H9 (cell line): Measurements from ENCODE around the gene WEE2. TPM values are rescaled to one million over a fixed set of nuclear protein-coding genes. Genes with fewer than 3 reads are reported as not detected.

ENCODE experiments used
- DNase-seq: peaks from one replicate; pipeline ENCODE4 v3.0.0-alpha.2; 2017
- H2AFZ ChIP-seq: one replicate; pipeline ENCODE4 v1.6.1; 2013; ENCODE audit warnings: mild to moderate bottlenecking, low read length, control low read depth, moderate library complexity
- H2AK5ac ChIP-seq: 2 replicates; pipeline ENCODE4 v1.6.1; 2013; ENCODE audit warnings: low read length, control low read depth, mixed read lengths; ENCODE audit not compliant: insufficient read length
- H2BK120ac ChIP-seq: one replicate; pipeline ENCODE4 v1.6.1; 2013; ENCODE audit warnings: low read depth, mild to moderate bottlenecking, low read length, control low read depth, inconsistent platforms; ENCODE audit not compliant: poor library complexity, severe bottlenecking
- H2BK12ac ChIP-seq: 2 replicates; pipeline ENCODE4 v1.6.1; 2013; ENCODE audit warnings: low read length, control low read depth, mixed read lengths, low read depth; ENCODE audit not compliant: insufficient read length
- H2BK15ac ChIP-seq: 2 replicates; pipeline ENCODE4 v1.6.1; 2013; ENCODE audit warnings: low read depth, low read length, control low read depth
- H2BK20ac ChIP-seq: one replicate; pipeline ENCODE4 v1.6.1; 2013; ENCODE audit warnings: low read depth, mild to moderate bottlenecking, low read length, control low read depth, inconsistent platforms; ENCODE audit not compliant: poor library complexity, severe bottlenecking
- H2BK5ac ChIP-seq: 2 replicates; pipeline ENCODE4 v1.6.1; 2013; ENCODE audit warnings: low read length, control low read depth, mixed read lengths; ENCODE audit not compliant: insufficient read length
- H3K14ac ChIP-seq: 2 replicates; pipeline ENCODE4 v1.6.1; 2013; ENCODE audit warnings: low read length, control low read depth; ENCODE audit not compliant: insufficient read depth
- H3K18ac ChIP-seq: 2 replicates; pipeline ENCODE4 v1.6.1; 2013; ENCODE audit warnings: low read depth, mild to moderate bottlenecking, mixed read lengths, low read length, control low read depth; ENCODE audit not compliant: insufficient read length
- H3K23ac ChIP-seq: 2 replicates; pipeline ENCODE4 v1.6.1; 2013; ENCODE audit warnings: low read length, control low read depth, mixed read lengths, low read depth; ENCODE audit not compliant: insufficient read length
- H3K23me2 ChIP-seq: 2 replicates; pipeline ENCODE4 v1.6.1; 2013; ENCODE audit warnings: low read depth, mild to moderate bottlenecking, mixed read lengths, low read length, control low read depth; ENCODE audit not compliant: insufficient read length, poor library complexity, severe bottlenecking
- H3K27ac ChIP-seq: 2 replicates; pipeline ENCODE4 v1.5.1; 2013; ENCODE audit warnings: low read length, control low read depth, mixed read lengths, low read depth; ENCODE audit not compliant: insufficient read length
- H3K27me3 ChIP-seq: 2 replicates; pipeline ENCODE4 v1.6.1; 2013; ENCODE audit warnings: low read length, control low read depth, inconsistent platforms; ENCODE audit not compliant: insufficient read depth
- H3K4ac ChIP-seq: 2 replicates; pipeline ENCODE4 v1.6.1; 2013; ENCODE audit warnings: low read depth, mild to moderate bottlenecking, control low read depth, inconsistent platforms, low read length, moderate library complexity
- H3K4me1 ChIP-seq: 2 replicates; pipeline ENCODE4 v1.6.1; 2013; ENCODE audit warnings: low read length, control low read depth, inconsistent platforms; ENCODE audit not compliant: insufficient read depth
- H3K4me2 ChIP-seq: 2 replicates; pipeline ENCODE4 v1.6.1; 2013; ENCODE audit warnings: low read length, control low read depth, mixed read lengths; ENCODE audit not compliant: insufficient read length, insufficient read depth
- H3K56ac ChIP-seq: 2 replicates; pipeline ENCODE4 v1.6.1; 2013; ENCODE audit warnings: low read depth, mild to moderate bottlenecking, mixed read lengths, low read length, control low read depth; ENCODE audit not compliant: insufficient read length
- H3K79me1 ChIP-seq: 2 replicates; pipeline ENCODE4 v1.6.1; 2013; ENCODE audit warnings: low read depth, mild to moderate bottlenecking, moderate library complexity, low read length, control low read depth, inconsistent platforms; ENCODE audit not compliant: insufficient read depth, poor library complexity, severe bottlenecking
- H3K79me2 ChIP-seq: 2 replicates; pipeline ENCODE4 v1.6.1; 2013; ENCODE audit warnings: low read length, control low read depth, inconsistent platforms; ENCODE audit not compliant: insufficient read depth
- H3K9ac ChIP-seq: 2 replicates; pipeline ENCODE4 v1.6.1; 2013; ENCODE audit warnings: low read length, control low read depth, mixed read lengths; ENCODE audit not compliant: insufficient read length; ENCODE audit errors: extremely low read depth
- H3K9me3 ChIP-seq: one replicate; pipeline ENCODE4 v1.6.1; 2013; ENCODE audit warnings: low read depth, low read length, inconsistent platforms; ENCODE audit not compliant: control insufficient read depth
- H3T11ph ChIP-seq: one replicate; pipeline ENCODE4 v1.6.1; 2013; ENCODE audit warnings: mild to moderate bottlenecking, low read length, control low read depth, inconsistent platforms
- H4K20me1 ChIP-seq: one replicate; pipeline ENCODE4 v1.6.1; 2013; ENCODE audit not compliant: control insufficient read depth, insufficient read length, insufficient read depth
- H4K5ac ChIP-seq: 2 replicates; pipeline ENCODE4 v1.6.1; 2013; ENCODE audit warnings: low read depth, mild to moderate bottlenecking, mixed read lengths, low read length, control low read depth; ENCODE audit not compliant: insufficient read length
- H4K8ac ChIP-seq: replicated peaks from 2 replicates; pipeline ENCODE4 v1.6.1; 2013; ENCODE audit warnings: low read length, control low read depth, mixed read lengths, low read depth; ENCODE audit not compliant: insufficient read length
- H4K91ac ChIP-seq: 2 replicates; pipeline ENCODE4 v1.6.1; 2013; ENCODE audit warnings: low read depth, mild to moderate bottlenecking, moderate library complexity, mixed read lengths, low read length, control low read depth; ENCODE audit not compliant: insufficient read length
- H3K27ac Mint-ChIP-seq, 3 experiments: 2 replicates in 2 of 3; 3 replicates in 1 of 3; pipeline ENCODE4 v1.8.0; 2020 to 2021; ENCODE audit warnings: mixed read lengths in 3 of 3, mild to moderate bottlenecking in 1 of 3, moderate library complexity in 1 of 3
- H3K27me3 Mint-ChIP-seq: 2 replicates; pipeline ENCODE4 v1.8.0; 2021; ENCODE audit warnings: low read depth, mild to moderate bottlenecking, moderate library complexity, mixed read lengths
- H3K36me3 Mint-ChIP-seq, 3 experiments: 2 replicates in 2 of 3; 3 replicates in 1 of 3; pipeline ENCODE4 v1.8.0; 2020 to 2021; ENCODE audit warnings: low read depth in 3 of 3, mixed read lengths in 3 of 3; ENCODE audit not compliant: insufficient read depth in 1 of 3
- H3K4me1 Mint-ChIP-seq, 2 experiments: 2 replicates each; pipeline ENCODE4 v1.8.0; 2020; ENCODE audit warnings: mixed read lengths in 2 of 2
- H3K4me3 Mint-ChIP-seq, 2 experiments: 2 replicates in 1 of 2; 3 replicates in 1 of 2; pipeline ENCODE4 v1.8.0; 2020 to 2021; ENCODE audit warnings: mild to moderate bottlenecking in 2 of 2, mixed read lengths in 2 of 2, moderate library complexity in 1 of 2
- H3K9me3 Mint-ChIP-seq, 2 experiments: 2 replicates in 1 of 2; 3 replicates in 1 of 2; pipeline ENCODE4 v1.8.0; 2020; ENCODE audit warnings: mild to moderate bottlenecking in 2 of 2, mixed read lengths in 2 of 2, moderate library complexity in 1 of 2
- WGBS: extraction: QIAGEN DNeasy Blood & Tissue Kit; methylation state at CpG from one replicate; pipeline ENCODE4 v1.1.7; 2013; ENCODE audit warnings: missing lambda C conversion rate, low lambda C conversion rate, mixed read lengths; ENCODE audit not compliant: insufficient read length; ENCODE audit errors: extremely low coverage; 5-methylcytosine and 5-hydroxymethylcytosine counted together
- total RNA-seq: library from RNA; stranded (reverse); gene quantifications from 2 replicates; pipeline ENCODE4 v1.2.1, GENCODE V29; 2021
- TF ChIP-seq, protein P1 (sequence below): fragments of 200-600 bp; sonication (generic); conservative IDR thresholded peaks from 3 replicates; pipeline ENCODE4 v1.8.0; 2021; ENCODE audit warnings: antibody characterized with exemption, mild to moderate bottlenecking

Gene WEE2
- total RNA-seq, 1 experiment from 2014 or later = not detected

DNA sequence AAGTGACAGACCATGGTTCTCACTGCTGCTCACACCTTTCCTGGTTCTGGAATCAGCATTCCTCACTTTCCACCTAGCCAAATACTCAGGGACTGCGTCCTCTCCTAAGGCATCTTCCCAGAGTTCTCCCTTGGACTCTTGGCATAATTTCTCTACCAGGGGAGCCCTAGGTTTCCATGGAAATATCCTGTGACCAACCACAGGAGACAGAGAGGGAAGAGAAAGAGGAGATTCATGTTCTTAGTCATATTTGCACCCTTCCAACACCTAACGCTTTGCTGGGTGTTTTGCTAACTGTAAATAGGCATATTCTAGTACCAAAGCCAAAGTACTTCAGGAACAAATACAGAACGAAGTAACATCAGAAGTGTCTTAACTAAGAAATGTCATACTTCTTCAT lies 34.8 kb upstream of the WEE2 start:
- H3K56ac ChIP-seq = no peak overlapping the region
- H3K23me2 ChIP-seq = no peaks in the 10 kb centered on the region
- no peak overlapping the region for H3T11ph ChIP-seq
- H3K79me2 ChIP-seq = no peaks in the 10 kb centered on the region
- Mint-ChIP-seq H3K4me1 (peaks cover 7 to 14% of the 10 kb centered on the region in 2 experiments), H3K9me3 (peaks cover 2 to 3% of the 10 kb centered on the region in 2 experiments; a peak in 3 of 5 replicates), H3K27me3 (no peaks in the 10 kb centered on the region), H3K4me3 (no peak overlapping the region), H3K27ac (no peak overlapping the region), H3K36me3 (peaks cover 22 to 40% (median 33%) of the 10 kb centered on the region in 3 experiments)
- no peak overlapping the region for H3K14ac ChIP-seq
- H4K91ac ChIP-seq = no peak overlapping the region
- TF ChIP-seq, protein P1, sequence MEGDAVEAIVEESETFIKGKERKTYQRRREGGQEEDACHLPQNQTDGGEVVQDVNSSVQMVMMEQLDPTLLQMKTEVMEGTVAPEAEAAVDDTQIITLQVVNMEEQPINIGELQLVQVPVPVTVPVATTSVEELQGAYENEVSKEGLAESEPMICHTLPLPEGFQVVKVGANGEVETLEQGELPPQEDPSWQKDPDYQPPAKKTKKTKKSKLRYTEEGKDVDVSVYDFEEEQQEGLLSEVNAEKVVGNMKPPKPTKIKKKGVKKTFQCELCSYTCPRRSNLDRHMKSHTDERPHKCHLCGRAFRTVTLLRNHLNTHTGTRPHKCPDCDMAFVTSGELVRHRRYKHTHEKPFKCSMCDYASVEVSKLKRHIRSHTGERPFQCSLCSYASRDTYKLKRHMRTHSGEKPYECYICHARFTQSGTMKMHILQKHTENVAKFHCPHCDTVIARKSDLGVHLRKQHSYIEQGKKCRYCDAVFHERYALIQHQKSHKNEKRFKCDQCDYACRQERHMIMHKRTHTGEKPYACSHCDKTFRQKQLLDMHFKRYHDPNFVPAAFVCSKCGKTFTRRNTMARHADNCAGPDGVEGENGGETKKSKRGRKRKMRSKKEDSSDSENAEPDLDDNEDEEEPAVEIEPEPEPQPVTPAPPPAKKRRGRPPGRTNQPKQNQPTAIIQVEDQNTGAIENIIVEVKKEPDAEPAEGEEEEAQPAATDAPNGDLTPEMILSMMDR = no peak
- H3K23ac ChIP-seq = no peak overlapping the region
- no peak overlapping the region for H3K27ac ChIP-seq
- no peak overlapping the region for H3K4ac ChIP-seq
- H3K4me1 ChIP-seq = peaks cover 5% of the 10 kb centered on the region; the same call in 1 of the 2 replicates
- no peak overlapping the region for H2BK120ac ChIP-seq
- H3K9me3 ChIP-seq = no peaks in the 10 kb centered on the region
- no peak overlapping the region for H2BK15ac ChIP-seq
- no peaks in the 10 kb centered on the region for H3K27me3 ChIP-seq
- H2BK5ac ChIP-seq = no peak overlapping the region
- no peak overlapping the region for H4K5ac ChIP-seq
- H2BK20ac ChIP-seq = no peak overlapping the region
- no peak overlapping the region for H3K9ac ChIP-seq
- no peak for DNase-seq
- H2BK12ac ChIP-seq = no peak overlapping the region
- H4K20me1 ChIP-seq = no peaks in the 10 kb centered on the region
- H3K18ac ChIP-seq = no peak overlapping the region
- no peak overlapping the region for H3K4me2 ChIP-seq
- no peak overlapping the region for H2AK5ac ChIP-seq
- no peaks in the 10 kb centered on the region for H3K79me1 ChIP-seq
- H2AFZ ChIP-seq = no peak overlapping the region
- no peak overlapping the region for H4K8ac ChIP-seq
- WGBS = no CpG with 5 or more reads among the region's 3 CpGs
